RWPE2 (cell line): Measurements from ENCODE around the gene CEP104.

Source experiments
- ATAC-seq: fragments of 200-7000 bp; cut with Tn5 transposase; 3 replicates; pipeline ENCODE4 v1.9.1; 2021; ENCODE audit warnings: low read depth
- DNase-seq: peaks from one replicate; pipeline ENCODE4 v3.0.0-alpha.2; 2020; ENCODE audit warnings: low spot score
- H3K27ac ChIP-seq: fragments of 450-650 bp; 2 replicates; pipeline ENCODE4 v1.5.1; 2017; ENCODE audit warnings: mild to moderate bottlenecking; ENCODE audit not compliant: poor library complexity, severe bottlenecking
- H3K27me3 ChIP-seq: fragments of 250-450 bp; sonication (Bioruptor Pico); 2 replicates; pipeline ENCODE4 v1.5.1; 2021; ENCODE audit warnings: mild to moderate bottlenecking, moderate library complexity; ENCODE audit not compliant: insufficient read depth, poor library complexity, severe bottlenecking
- H3K36me3 ChIP-seq: fragments of 250-450 bp; sonication (Bioruptor Pico); 2 replicates; pipeline ENCODE4 v1.5.1; 2020; ENCODE audit warnings: low read depth, mild to moderate bottlenecking, moderate library complexity
- H3K4me1 ChIP-seq: fragments of 250-450 bp; sonication (Bioruptor Pico); 2 replicates; pipeline ENCODE4 v1.5.1; 2021; ENCODE audit warnings: mild to moderate bottlenecking, moderate library complexity; ENCODE audit not compliant: insufficient read depth, poor library complexity, severe bottlenecking
- H3K4me3 ChIP-seq: fragments of 250-450 bp; sonication (Bioruptor Pico); 2 replicates; pipeline ENCODE4 v1.5.1; 2021; ENCODE audit warnings: mild to moderate bottlenecking, moderate library complexity; ENCODE audit not compliant: severe bottlenecking
- H3K9me3 ChIP-seq: fragments of 250-450 bp; sonication (Bioruptor Pico); 2 replicates; pipeline ENCODE4 v1.5.1; 2021; ENCODE audit warnings: mild to moderate bottlenecking, moderate library complexity; ENCODE audit not compliant: severe bottlenecking
- CTCF ChIP-seq: fragments of 450-650 bp; IDR thresholded peaks from one replicate; pipeline ENCODE4 v1.5.1; 2017; ENCODE audit warnings: mild to moderate bottlenecking, moderate library complexity; ENCODE audit not compliant: poor library complexity, severe bottlenecking

The CEP104 gene

GRCh38 chr1:3872546-3872945 lies 15.5 kb upstream of the CEP104 start:
- DNase-seq = no peak
- no peaks in the 10 kb centered on the region for H3K9me3 ChIP-seq
- no peaks in the 10 kb centered on the region for H3K27me3 ChIP-seq
- TF ChIP-seq CTCF = no peak
- no peaks in the 10 kb centered on the region for H3K4me1 ChIP-seq
- no peak for ATAC-seq
- H3K27ac ChIP-seq = no peak overlapping the region
- no peaks in the 10 kb centered on the region for H3K36me3 ChIP-seq
- no peak overlapping the region for H3K4me3 ChIP-seq

GRCh38 chr1:3871451-3871805 lies 14.4 kb upstream of the CEP104 start:
- Histone ChIP-seq H3K4me1 (no peaks in the 10 kb centered on the region), H3K27ac (no peak overlapping the region), H3K4me3 (no peak overlapping the region), H3K9me3 (no peaks in the 10 kb centered on the region), H3K27me3 (no peaks in the 10 kb centered on the region), H3K36me3 (no peaks in the 10 kb centered on the region)
- DNase-seq (no peak), ATAC-seq (no peak)
- TF ChIP-seq CTCF = no peak

DNA sequence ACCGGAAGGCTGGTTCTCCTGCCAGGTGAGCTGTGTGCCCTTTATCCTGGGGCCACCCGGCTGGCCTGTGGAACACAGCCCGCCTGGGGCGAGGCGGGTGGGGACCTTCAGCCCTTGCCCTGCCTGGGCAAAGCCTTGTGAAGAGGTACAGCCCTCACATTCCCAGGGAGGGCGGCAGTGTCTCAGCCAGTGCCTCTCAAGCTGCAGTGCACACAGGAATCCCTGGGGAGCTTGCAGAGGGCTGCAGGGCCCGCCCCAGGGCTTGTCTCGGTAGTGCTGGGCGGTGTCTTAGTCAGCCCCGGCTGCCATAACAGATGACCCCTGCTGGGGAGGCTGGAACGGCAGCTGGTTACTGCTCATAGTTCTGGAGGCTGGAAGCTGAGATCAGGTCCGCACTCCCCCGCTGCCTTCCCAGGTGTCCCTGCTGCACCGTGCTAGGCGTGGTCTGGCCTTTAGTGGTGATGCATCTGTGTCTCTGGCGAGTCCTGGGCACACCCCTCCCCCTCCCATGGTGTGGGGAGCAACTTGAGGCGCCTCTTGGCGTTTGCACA lies 12.8 kb upstream of the CEP104 start:
- Histone ChIP-seq H3K9me3 (no peaks in the 10 kb centered on the region), H3K27ac (no peak overlapping the region), H3K4me3 (no peak overlapping the region), H3K36me3 (no peaks in the 10 kb centered on the region), H3K27me3 (no peaks in the 10 kb centered on the region), H3K4me1 (no peaks in the 10 kb centered on the region)
- peak; percentile 56 for DNase-seq
- TF ChIP-seq CTCF = no peak
- ATAC-seq = no peak

DNA sequence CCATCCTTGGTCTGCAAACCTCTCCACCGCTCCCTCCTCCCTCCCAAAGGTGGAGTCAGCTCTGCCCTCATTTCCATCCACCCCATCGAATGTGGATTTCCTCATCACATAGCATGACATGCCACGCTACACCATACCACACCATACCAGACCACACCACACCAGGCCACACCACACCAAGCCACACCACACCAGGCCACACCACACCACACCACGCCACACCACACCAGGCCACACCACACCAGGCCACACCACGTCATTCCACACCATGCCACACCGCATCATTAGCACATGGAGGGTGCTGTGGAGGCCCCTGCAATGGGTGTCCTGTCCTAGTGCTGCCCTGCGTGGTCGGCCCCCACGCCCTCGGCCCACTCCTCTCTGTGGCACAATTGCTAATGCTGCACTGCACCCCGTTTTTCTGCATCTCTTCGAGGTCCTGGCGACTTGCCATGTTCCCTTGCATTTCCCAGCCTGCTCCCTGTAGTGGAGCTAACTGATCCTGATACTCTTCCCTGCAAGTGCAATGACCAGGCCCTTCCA lies 11.5 kb upstream of the CEP104 start:
- DNase-seq (peak; percentile 57), ATAC-seq (no peak)
- no peak for TF ChIP-seq CTCF
- no peak overlapping the region for H3K27ac ChIP-seq
- H3K4me3 ChIP-seq = no peak overlapping the region
- no peaks in the 10 kb centered on the region for H3K9me3 ChIP-seq
- H3K27me3 ChIP-seq = no peaks in the 10 kb centered on the region
- H3K4me1 ChIP-seq = no peaks in the 10 kb centered on the region
- H3K36me3 ChIP-seq = no peaks in the 10 kb centered on the region

GRCh38 chr1:3865606-3866160 lies 8.7 kb upstream of the CEP104 start:
- no peak for ATAC-seq
- H3K36me3 ChIP-seq = no peaks in the 10 kb centered on the region
- no peaks in the 10 kb centered on the region for H3K27me3 ChIP-seq
- no peak overlapping the region for H3K4me3 ChIP-seq
- no peaks in the 10 kb centered on the region for H3K4me1 ChIP-seq
- DNase-seq = no peak
- no peak overlapping the region for H3K27ac ChIP-seq
- TF ChIP-seq CTCF = no peak
- no peaks in the 10 kb centered on the region for H3K9me3 ChIP-seq
